Lower leg skin (tissue), 3 donors: ENCODE data around the gene C1QTNF6.

ENCODE experiments used
- POLR2A ChIP-seq, 2 donors: fragments of 450-650 bp; IDR thresholded peaks; one replicate each; pipeline ENCODE4 v1.6.1; 2016 to 2017; ENCODE audit warnings: antibody characterized with exemption in 2 of 2, mild to moderate bottlenecking in 1 of 2, moderate library complexity in 1 of 2
- TF ChIP-seq, protein P1 (sequence below), 3 donors: fragments of 450-650 bp; IDR thresholded peaks; one replicate each; pipeline ENCODE4 v1.5.1; 2016; ENCODE audit warnings: antibody characterized with exemption in 3 of 3, mild to moderate bottlenecking in 3 of 3, moderate library complexity in 2 of 3

DNA sequence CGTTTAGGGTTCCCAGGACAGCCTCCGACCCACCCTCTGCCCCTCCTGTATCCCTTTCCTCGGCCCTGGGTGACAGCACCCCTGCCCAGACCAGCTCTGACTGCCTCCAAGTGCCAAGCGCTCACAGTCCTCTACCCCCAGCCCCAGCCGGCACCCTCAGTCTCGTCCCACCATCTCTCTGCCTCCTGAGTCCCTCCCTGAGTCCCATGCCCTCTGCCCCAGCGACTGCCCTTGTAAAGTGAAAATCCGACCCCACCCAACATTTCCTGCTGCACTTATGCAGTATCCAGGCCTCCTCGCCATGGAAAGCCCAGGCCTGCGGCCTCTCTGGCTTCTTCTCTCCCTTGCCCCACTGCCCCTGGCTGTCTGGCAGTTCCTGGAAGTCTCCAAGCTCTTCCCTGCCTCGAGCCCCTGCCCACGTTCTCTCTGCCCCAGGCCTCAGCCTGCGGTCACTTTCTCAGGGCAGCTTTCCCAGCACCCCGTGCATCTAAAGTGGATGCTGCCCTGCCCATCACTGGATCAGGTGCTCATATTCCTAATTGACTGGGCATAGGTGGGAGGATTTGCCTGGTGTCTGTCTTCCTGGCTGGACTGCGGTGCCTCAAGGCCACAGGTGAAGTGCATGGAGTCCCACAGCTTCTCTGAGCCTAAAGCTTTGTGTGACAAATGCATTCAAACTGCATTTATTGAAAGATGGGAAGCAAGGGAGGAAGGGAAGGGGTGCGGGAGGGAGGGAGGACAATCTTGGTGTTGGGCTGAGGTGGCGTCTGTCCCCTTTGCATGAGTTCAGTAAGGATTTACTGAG lies 20.7 kb downstream of the C1QTNF6 start:
- no peak for TF ChIP-seq POLR2A (IDR thresholded peaks at IDR 0.05)
- TF ChIP-seq, protein P1, sequence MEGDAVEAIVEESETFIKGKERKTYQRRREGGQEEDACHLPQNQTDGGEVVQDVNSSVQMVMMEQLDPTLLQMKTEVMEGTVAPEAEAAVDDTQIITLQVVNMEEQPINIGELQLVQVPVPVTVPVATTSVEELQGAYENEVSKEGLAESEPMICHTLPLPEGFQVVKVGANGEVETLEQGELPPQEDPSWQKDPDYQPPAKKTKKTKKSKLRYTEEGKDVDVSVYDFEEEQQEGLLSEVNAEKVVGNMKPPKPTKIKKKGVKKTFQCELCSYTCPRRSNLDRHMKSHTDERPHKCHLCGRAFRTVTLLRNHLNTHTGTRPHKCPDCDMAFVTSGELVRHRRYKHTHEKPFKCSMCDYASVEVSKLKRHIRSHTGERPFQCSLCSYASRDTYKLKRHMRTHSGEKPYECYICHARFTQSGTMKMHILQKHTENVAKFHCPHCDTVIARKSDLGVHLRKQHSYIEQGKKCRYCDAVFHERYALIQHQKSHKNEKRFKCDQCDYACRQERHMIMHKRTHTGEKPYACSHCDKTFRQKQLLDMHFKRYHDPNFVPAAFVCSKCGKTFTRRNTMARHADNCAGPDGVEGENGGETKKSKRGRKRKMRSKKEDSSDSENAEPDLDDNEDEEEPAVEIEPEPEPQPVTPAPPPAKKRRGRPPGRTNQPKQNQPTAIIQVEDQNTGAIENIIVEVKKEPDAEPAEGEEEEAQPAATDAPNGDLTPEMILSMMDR (IDR thresholded peaks at IDR 0.05) = no peak
